H9 (cell line): ENCODE data around the gene CCDC88A. TPM values are rescaled to one million over a fixed set of nuclear protein-coding genes. Genes with fewer than 3 reads are reported as not detected.

Source experiments
- DNase-seq: peaks from one replicate; pipeline ENCODE4 v3.0.0-alpha.2; 2017
- H2AFZ ChIP-seq: one replicate; pipeline ENCODE4 v1.6.1; 2013; ENCODE audit warnings: mild to moderate bottlenecking, low read length, control low read depth, moderate library complexity
- H2AK5ac ChIP-seq: 2 replicates; pipeline ENCODE4 v1.6.1; 2013; ENCODE audit warnings: low read length, control low read depth, mixed read lengths; ENCODE audit not compliant: insufficient read length
- H2BK120ac ChIP-seq: one replicate; pipeline ENCODE4 v1.6.1; 2013; ENCODE audit warnings: low read depth, mild to moderate bottlenecking, low read length, control low read depth, inconsistent platforms; ENCODE audit not compliant: poor library complexity, severe bottlenecking
- H2BK12ac ChIP-seq: 2 replicates; pipeline ENCODE4 v1.6.1; 2013; ENCODE audit warnings: low read length, control low read depth, mixed read lengths, low read depth; ENCODE audit not compliant: insufficient read length
- H2BK15ac ChIP-seq: 2 replicates; pipeline ENCODE4 v1.6.1; 2013; ENCODE audit warnings: low read depth, low read length, control low read depth
- H2BK20ac ChIP-seq: one replicate; pipeline ENCODE4 v1.6.1; 2013; ENCODE audit warnings: low read depth, mild to moderate bottlenecking, low read length, control low read depth, inconsistent platforms; ENCODE audit not compliant: poor library complexity, severe bottlenecking
- H2BK5ac ChIP-seq: 2 replicates; pipeline ENCODE4 v1.6.1; 2013; ENCODE audit warnings: low read length, control low read depth, mixed read lengths; ENCODE audit not compliant: insufficient read length
- H3K14ac ChIP-seq: 2 replicates; pipeline ENCODE4 v1.6.1; 2013; ENCODE audit warnings: low read length, control low read depth; ENCODE audit not compliant: insufficient read depth
- H3K18ac ChIP-seq: 2 replicates; pipeline ENCODE4 v1.6.1; 2013; ENCODE audit warnings: low read depth, mild to moderate bottlenecking, mixed read lengths, low read length, control low read depth; ENCODE audit not compliant: insufficient read length
- H3K23ac ChIP-seq: 2 replicates; pipeline ENCODE4 v1.6.1; 2013; ENCODE audit warnings: low read length, control low read depth, mixed read lengths, low read depth; ENCODE audit not compliant: insufficient read length
- H3K23me2 ChIP-seq: 2 replicates; pipeline ENCODE4 v1.6.1; 2013; ENCODE audit warnings: low read depth, mild to moderate bottlenecking, mixed read lengths, low read length, control low read depth; ENCODE audit not compliant: insufficient read length, poor library complexity, severe bottlenecking
- H3K27ac ChIP-seq: 2 replicates; pipeline ENCODE4 v1.5.1; 2013; ENCODE audit warnings: low read length, control low read depth, mixed read lengths, low read depth; ENCODE audit not compliant: insufficient read length
- H3K27me3 ChIP-seq: 2 replicates; pipeline ENCODE4 v1.6.1; 2013; ENCODE audit warnings: low read length, control low read depth, inconsistent platforms; ENCODE audit not compliant: insufficient read depth
- H3K4ac ChIP-seq: 2 replicates; pipeline ENCODE4 v1.6.1; 2013; ENCODE audit warnings: low read depth, mild to moderate bottlenecking, control low read depth, inconsistent platforms, low read length, moderate library complexity
- H3K4me1 ChIP-seq: 2 replicates; pipeline ENCODE4 v1.6.1; 2013; ENCODE audit warnings: low read length, control low read depth, inconsistent platforms; ENCODE audit not compliant: insufficient read depth
- H3K4me2 ChIP-seq: 2 replicates; pipeline ENCODE4 v1.6.1; 2013; ENCODE audit warnings: low read length, control low read depth, mixed read lengths; ENCODE audit not compliant: insufficient read length, insufficient read depth
- H3K56ac ChIP-seq: 2 replicates; pipeline ENCODE4 v1.6.1; 2013; ENCODE audit warnings: low read depth, mild to moderate bottlenecking, mixed read lengths, low read length, control low read depth; ENCODE audit not compliant: insufficient read length
- H3K79me1 ChIP-seq: 2 replicates; pipeline ENCODE4 v1.6.1; 2013; ENCODE audit warnings: low read depth, mild to moderate bottlenecking, moderate library complexity, low read length, control low read depth, inconsistent platforms; ENCODE audit not compliant: insufficient read depth, poor library complexity, severe bottlenecking
- H3K79me2 ChIP-seq: 2 replicates; pipeline ENCODE4 v1.6.1; 2013; ENCODE audit warnings: low read length, control low read depth, inconsistent platforms; ENCODE audit not compliant: insufficient read depth
- H3K9ac ChIP-seq: 2 replicates; pipeline ENCODE4 v1.6.1; 2013; ENCODE audit warnings: low read length, control low read depth, mixed read lengths; ENCODE audit not compliant: insufficient read length; ENCODE audit errors: extremely low read depth
- H3K9me3 ChIP-seq: one replicate; pipeline ENCODE4 v1.6.1; 2013; ENCODE audit warnings: low read depth, low read length, inconsistent platforms; ENCODE audit not compliant: control insufficient read depth
- H3T11ph ChIP-seq: one replicate; pipeline ENCODE4 v1.6.1; 2013; ENCODE audit warnings: mild to moderate bottlenecking, low read length, control low read depth, inconsistent platforms
- H4K20me1 ChIP-seq: one replicate; pipeline ENCODE4 v1.6.1; 2013; ENCODE audit not compliant: control insufficient read depth, insufficient read length, insufficient read depth
- H4K5ac ChIP-seq: 2 replicates; pipeline ENCODE4 v1.6.1; 2013; ENCODE audit warnings: low read depth, mild to moderate bottlenecking, mixed read lengths, low read length, control low read depth; ENCODE audit not compliant: insufficient read length
- H4K8ac ChIP-seq: replicated peaks from 2 replicates; pipeline ENCODE4 v1.6.1; 2013; ENCODE audit warnings: low read length, control low read depth, mixed read lengths, low read depth; ENCODE audit not compliant: insufficient read length
- H4K91ac ChIP-seq: 2 replicates; pipeline ENCODE4 v1.6.1; 2013; ENCODE audit warnings: low read depth, mild to moderate bottlenecking, moderate library complexity, mixed read lengths, low read length, control low read depth; ENCODE audit not compliant: insufficient read length
- H3K27ac Mint-ChIP-seq, 3 experiments: 2 replicates in 2 of 3; 3 replicates in 1 of 3; pipeline ENCODE4 v1.8.0; 2020 to 2021; ENCODE audit warnings: mixed read lengths in 3 of 3, mild to moderate bottlenecking in 1 of 3, moderate library complexity in 1 of 3
- H3K27me3 Mint-ChIP-seq: 2 replicates; pipeline ENCODE4 v1.8.0; 2021; ENCODE audit warnings: low read depth, mild to moderate bottlenecking, moderate library complexity, mixed read lengths
- H3K36me3 Mint-ChIP-seq, 3 experiments: 2 replicates in 2 of 3; 3 replicates in 1 of 3; pipeline ENCODE4 v1.8.0; 2020 to 2021; ENCODE audit warnings: low read depth in 3 of 3, mixed read lengths in 3 of 3; ENCODE audit not compliant: insufficient read depth in 1 of 3
- H3K4me1 Mint-ChIP-seq, 2 experiments: 2 replicates each; pipeline ENCODE4 v1.8.0; 2020; ENCODE audit warnings: mixed read lengths in 2 of 2
- H3K4me3 Mint-ChIP-seq, 2 experiments: 2 replicates in 1 of 2; 3 replicates in 1 of 2; pipeline ENCODE4 v1.8.0; 2020 to 2021; ENCODE audit warnings: mild to moderate bottlenecking in 2 of 2, mixed read lengths in 2 of 2, moderate library complexity in 1 of 2
- H3K9me3 Mint-ChIP-seq, 2 experiments: 2 replicates in 1 of 2; 3 replicates in 1 of 2; pipeline ENCODE4 v1.8.0; 2020; ENCODE audit warnings: mild to moderate bottlenecking in 2 of 2, mixed read lengths in 2 of 2, moderate library complexity in 1 of 2
- CTCF ChIP-seq: fragments of 200-600 bp; sonication (generic); conservative IDR thresholded peaks from 3 replicates; pipeline ENCODE4 v1.8.0; 2021; ENCODE audit warnings: antibody characterized with exemption, mild to moderate bottlenecking
- total RNA-seq: library from RNA; stranded (reverse); gene quantifications from 2 replicates; pipeline ENCODE4 v1.2.1, GENCODE V29; 2021

CCDC88A gene
- total RNA-seq, 1 experiment from 2014 or later = 91.8 TPM

GRCh38 chr2:55371376-55371775, 48.3 kb downstream of the CCDC88A start:
- Histone ChIP-seq H3K9ac (no peak overlapping the region), H2BK15ac (no peak overlapping the region), H4K5ac (no peak overlapping the region), H3K9me3 (no peaks in the 10 kb centered on the region), H2BK120ac (no peak overlapping the region), H3K56ac (no peak overlapping the region), H3K79me2 (no peaks in the 10 kb centered on the region), H3K18ac (no peak overlapping the region), H2BK12ac (no peak overlapping the region), H3K4me2 (no peak overlapping the region), H3K23me2 (no peaks in the 10 kb centered on the region), H2BK5ac (no peak overlapping the region), H3K4ac (no peak overlapping the region), H3T11ph (no peak overlapping the region), H3K4me1 (no peaks in the 10 kb centered on the region), H3K79me1 (no peaks in the 10 kb centered on the region), H3K27me3 (no peaks in the 10 kb centered on the region), H3K23ac (no peak overlapping the region), H4K8ac (no peak overlapping the region), H2AK5ac (no peak overlapping the region), H4K20me1 (peaks cover 3% of the 10 kb centered on the region), H3K27ac (no peak overlapping the region), H3K14ac (no peak overlapping the region), H2BK20ac (no peak overlapping the region), H2AFZ (no peak overlapping the region), H4K91ac (no peak overlapping the region)
- H3K4me3 Mint-ChIP-seq = no peak overlapping the region
- peaks cover 0 to 20% (median 0%) of the 10 kb centered on the region in 3 experiments; a peak in 4 of 7 replicates for H3K36me3 Mint-ChIP-seq
- H3K27me3 Mint-ChIP-seq = no peaks in the 10 kb centered on the region
- H3K27ac Mint-ChIP-seq = no peak overlapping the region
- no peak for DNase-seq
- H3K4me1 Mint-ChIP-seq = no peaks in the 10 kb centered on the region
- no peak for TF ChIP-seq CTCF
- H3K9me3 Mint-ChIP-seq = no peaks in the 10 kb centered on the region
